ENCODE results near the gene INTS2.

The INTS2 gene

GRCh38 chr17:61908292-61909037, 19.3 kb downstream of the INTS2 start:
- no peak for TF ChIP-seq GATA3 (IDR thresholded peaks at IDR 0.05; ENCODE audit: low read depth, low read length)
- TF ChIP-seq GATA2 (IDR thresholded peaks at IDR 0.05; ENCODE audit: low read depth, low read length): no peak

- no peak for TF ChIP-seq GATA3 (IDR thresholded peaks at IDR 0.05; ENCODE audit: low read depth, low read length)
- no peak for TF ChIP-seq GATA2 (IDR thresholded peaks at IDR 0.05; ENCODE audit: low read depth, low read length)
Observed at GRCh38 chr17:61907361-61907760, 20.4 kb downstream of the INTS2 start.

GRCh38 chr17:61904094-61904710, 23.6 kb downstream of the INTS2 start:
- TF ChIP-seq GATA3 (IDR thresholded peaks at IDR 0.05; ENCODE audit: low read depth, low read length) (no peak), GATA2 (IDR thresholded peaks at IDR 0.05; ENCODE audit: low read depth, low read length) (no peak)

- no peak for TF ChIP-seq GATA3 (IDR thresholded peaks at IDR 0.05; ENCODE audit: low read depth, low read length)
- no peak for TF ChIP-seq GATA2 (IDR thresholded peaks at IDR 0.05; ENCODE audit: low read depth, low read length)
Observed at GRCh38 chr17:61903251-61903650, 24.5 kb downstream of the INTS2 start.

GRCh38 chr17:61897548-61898180, 30.1 kb downstream of the INTS2 start:
- TF ChIP-seq GATA2 (IDR thresholded peaks at IDR 0.05; ENCODE audit: low read depth, low read length) (no peak), GATA3 (IDR thresholded peaks at IDR 0.05; ENCODE audit: low read depth, low read length) (no peak)

GRCh38 chr17:61895391-61895790, 32.4 kb downstream of the INTS2 start:
- TF ChIP-seq GATA3 (IDR thresholded peaks at IDR 0.05; ENCODE audit: low read depth, low read length) (no peak), GATA2 (IDR thresholded peaks at IDR 0.05; ENCODE audit: low read depth, low read length) (no peak)

GRCh38 chr17:61884864-61885263, 42.9 kb downstream of the INTS2 start:
- TF ChIP-seq GATA2 (IDR thresholded peaks at IDR 0.05; ENCODE audit: low read depth, low read length) (no peak), GATA3 (IDR thresholded peaks at IDR 0.05; ENCODE audit: low read depth, low read length) (no peak)

- no peak for TF ChIP-seq GATA3 (IDR thresholded peaks at IDR 0.05; ENCODE audit: low read depth, low read length)
- TF ChIP-seq GATA2 (IDR thresholded peaks at IDR 0.05; ENCODE audit: low read depth, low read length): no peak
Observed at GRCh38 chr17:61880589-61881102, 47.1 kb downstream of the INTS2 start.

GRCh38 chr17:61878984-61879612, 48.7 kb downstream of the INTS2 start:
- no peak for TF ChIP-seq GATA3 (IDR thresholded peaks at IDR 0.05; ENCODE audit: low read depth, low read length)
- no peak for TF ChIP-seq GATA2 (IDR thresholded peaks at IDR 0.05; ENCODE audit: low read depth, low read length)

GRCh38 chr17:61878520-61878919, 49.3 kb downstream of the INTS2 start:
- no peak for TF ChIP-seq GATA2 (IDR thresholded peaks at IDR 0.05; ENCODE audit: low read depth, low read length)
- TF ChIP-seq GATA3 (IDR thresholded peaks at IDR 0.05; ENCODE audit: low read depth, low read length): no peak

GRCh38 chr17:61877837-61878236, 49.9 kb downstream of the INTS2 start:
- TF ChIP-seq GATA3 (IDR thresholded peaks at IDR 0.05; ENCODE audit: low read depth, low read length) (no peak), GATA2 (IDR thresholded peaks at IDR 0.05; ENCODE audit: low read depth, low read length) (no peak)

GRCh38 chr17:61875804-61876203, 52.0 kb downstream of the INTS2 start:
- TF ChIP-seq GATA3 (IDR thresholded peaks at IDR 0.05; ENCODE audit: low read depth, low read length) (no peak), GATA2 (IDR thresholded peaks at IDR 0.05; ENCODE audit: low read depth, low read length) (no peak)

GRCh38 chr17:61875285-61875684, 52.5 kb downstream of the INTS2 start:
- TF ChIP-seq GATA3 (IDR thresholded peaks at IDR 0.05; ENCODE audit: low read depth, low read length) (no peak), GATA2 (IDR thresholded peaks at IDR 0.05; ENCODE audit: low read depth, low read length) (no peak)

- TF ChIP-seq GATA3 (IDR thresholded peaks at IDR 0.05; ENCODE audit: low read depth, low read length) (no peak), GATA2 (IDR thresholded peaks at IDR 0.05; ENCODE audit: low read depth, low read length) (no peak)
Observed at GRCh38 chr17:61874075-61874474, 53.7 kb downstream of the INTS2 start.

Measured in SH-SY5Y (cell line).